Transverse colon (tissue), 4 donors: ENCODE results near the gene DMRTB1. TPM values are rescaled to one million over a fixed set of nuclear protein-coding genes. Genes with fewer than 3 reads are reported as not detected.

Experiments
- DNase-seq: peaks from one replicate; pipeline ENCODE4 v3.0.0-alpha.2; 2019
- H3K27ac ChIP-seq, 4 donors: fragments of 200-600 bp; sonication (generic); 2 replicates each; pipeline ENCODE4 v1.5.1; 2016 to 2018; ENCODE audit warnings: inconsistent platforms in 4 of 4
- H3K27me3 ChIP-seq: fragments of 200-600 bp; sonication (generic); 2 replicates; pipeline ENCODE4 v1.5.1; 2017; ENCODE audit warnings: inconsistent platforms
- H3K36me3 ChIP-seq, 4 donors: fragments of 200-600 bp; sonication (generic); 2 replicates each; pipeline ENCODE4 v1.5.1; 2017 to 2019; ENCODE audit warnings: inconsistent platforms in 4 of 4
- H3K4me1 ChIP-seq, 4 donors: fragments of 200-600 bp; sonication (generic); 2 replicates each; pipeline ENCODE4 v1.5.1; 2017 to 2020; ENCODE audit warnings: inconsistent platforms in 4 of 4
- H3K4me3 ChIP-seq, 4 donors: fragments of 200-600 bp; sonication (generic); 1 replicate in 1 of 4; 2 replicates in 3 of 4; pipeline versions ENCODE4 v1.5.1 to v1.6.1; 2017 to 2019; ENCODE audit warnings: inconsistent platforms in 4 of 4
- H3K9me3 ChIP-seq, 2 donors: fragments of 200-600 bp; sonication (generic); 2 replicates each; pipeline ENCODE4 v1.5.1; 2017 to 2019; ENCODE audit warnings: inconsistent platforms in 2 of 2
- EP300 ChIP-seq: sonication (generic); formaldehyde crosslinking; IDR thresholded peaks from one replicate; pipeline ENCODE4 v1.6.1; 2017; ENCODE audit warnings: antibody characterized with exemption, low read depth
- POLR2A ChIP-seq: fragments of 450-650 bp; IDR thresholded peaks from one replicate; pipeline ENCODE4 v1.6.1; 2016; ENCODE audit warnings: antibody characterized with exemption, mild to moderate bottlenecking, moderate library complexity
- POLR2AphosphoS5 ChIP-seq, 3 donors: sonication (generic); formaldehyde crosslinking; IDR thresholded peaks; one replicate each; pipeline ENCODE4 v1.6.1; 2016; ENCODE audit warnings: antibody characterized with exemption in 3 of 3
- WGBS, 2 donors: methylation state at CpG; one replicate each; pipeline ENCODE4 v1.1.5; 2018; ENCODE audit warnings: low coverage in 1 of 2; 5-methylcytosine and 5-hydroxymethylcytosine counted together
- in situ Hi-C, 4 donors: fragments of 200-750 bp; cut with MboI; loops; one replicate each; pipeline versions ENCODE4 v1.15.0 to v1.15.1; 2017; ENCODE audit warnings: low sequenced_read_pairs in 3 of 4, low pct_ligation_motif_present in 1 of 4, low pct_unique_long_range_greater_than_20kb in 1 of 4
- intact Hi-C: fragments of 100-400 bp; cut with DNase I; formaldehyde crosslinking; loops from one replicate; pipeline ENCODE4 v1.15.1; 2023; ENCODE audit warnings: low total_unique reads
- total RNA-seq, 4 donors: library from RNA; depleted of rRNA; stranded (reverse); fragments of >200 nt; gene quantifications; one replicate each; pipeline ENCODE4 v1.1.0, GENCODE V29; 2016
- TF ChIP-seq, protein P1 (sequence below), 5 experiments: fragments of 200-600 bp in 3 of 5; fragments of 450-650 bp in 2 of 5; sonication (generic) in 3 of 5; IDR thresholded peaks; 1 replicate in 2 of 5; 2 replicates in 3 of 5; pipeline ENCODE4 v1.5.1; 2016 to 2017; ENCODE audit warnings: antibody characterized with exemption in 5 of 5, inconsistent platforms in 3 of 5, mild to moderate bottlenecking in 2 of 5, moderate library complexity in 1 of 5

The DMRTB1 gene
- total RNA-seq, 4 donors from 2014 or later, result not detected

DNA sequence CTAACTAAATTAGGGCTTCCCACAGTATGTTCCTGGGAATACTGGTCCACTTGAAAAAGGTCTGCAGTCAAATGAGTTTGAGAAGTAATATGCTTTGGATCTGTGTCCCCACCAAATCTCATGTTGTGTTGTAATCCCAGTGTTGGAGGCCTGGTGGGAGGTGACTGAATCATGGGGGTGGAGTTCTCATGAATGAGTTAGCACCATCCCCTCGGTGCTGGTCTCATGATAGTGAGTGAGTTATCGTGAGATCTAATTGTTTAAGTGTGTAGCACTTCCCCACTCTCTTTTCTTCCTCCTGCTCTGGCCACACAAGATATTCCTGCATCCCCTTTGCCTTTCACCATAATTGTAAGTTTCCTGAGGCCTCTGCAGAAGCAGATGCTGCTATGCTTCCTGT, 16.9 kb upstream of the DMRTB1 start:
- DNase-seq, result no peak
- intact Hi-C loops (no loop called here), in situ Hi-C loops (no loop called here)
- H3K4me1 ChIP-seq, result no peaks in the 10 kb centered on the region
- no peak overlapping the region for H3K4me3 ChIP-seq
- no peaks in the 10 kb centered on the region for H3K36me3 ChIP-seq
- H3K27me3 ChIP-seq, result no peaks in the 10 kb centered on the region
- WGBS, 2 donors, result 50% methylated on average over 2 of the region's 2 CpGs; no CpG with 5 or more reads in 1 of the 2 donors
- TF ChIP-seq, protein P1, sequence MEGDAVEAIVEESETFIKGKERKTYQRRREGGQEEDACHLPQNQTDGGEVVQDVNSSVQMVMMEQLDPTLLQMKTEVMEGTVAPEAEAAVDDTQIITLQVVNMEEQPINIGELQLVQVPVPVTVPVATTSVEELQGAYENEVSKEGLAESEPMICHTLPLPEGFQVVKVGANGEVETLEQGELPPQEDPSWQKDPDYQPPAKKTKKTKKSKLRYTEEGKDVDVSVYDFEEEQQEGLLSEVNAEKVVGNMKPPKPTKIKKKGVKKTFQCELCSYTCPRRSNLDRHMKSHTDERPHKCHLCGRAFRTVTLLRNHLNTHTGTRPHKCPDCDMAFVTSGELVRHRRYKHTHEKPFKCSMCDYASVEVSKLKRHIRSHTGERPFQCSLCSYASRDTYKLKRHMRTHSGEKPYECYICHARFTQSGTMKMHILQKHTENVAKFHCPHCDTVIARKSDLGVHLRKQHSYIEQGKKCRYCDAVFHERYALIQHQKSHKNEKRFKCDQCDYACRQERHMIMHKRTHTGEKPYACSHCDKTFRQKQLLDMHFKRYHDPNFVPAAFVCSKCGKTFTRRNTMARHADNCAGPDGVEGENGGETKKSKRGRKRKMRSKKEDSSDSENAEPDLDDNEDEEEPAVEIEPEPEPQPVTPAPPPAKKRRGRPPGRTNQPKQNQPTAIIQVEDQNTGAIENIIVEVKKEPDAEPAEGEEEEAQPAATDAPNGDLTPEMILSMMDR (IDR thresholded peaks at IDR 0.05), result no peak
- TF ChIP-seq POLR2AphosphoS5 (IDR thresholded peaks at IDR 0.05), result no peak
- TF ChIP-seq POLR2A, result no peak
- TF ChIP-seq EP300, result no peak
- no peak overlapping the region for H3K27ac ChIP-seq
- no peaks in the 10 kb centered on the region for H3K9me3 ChIP-seq

DNA sequence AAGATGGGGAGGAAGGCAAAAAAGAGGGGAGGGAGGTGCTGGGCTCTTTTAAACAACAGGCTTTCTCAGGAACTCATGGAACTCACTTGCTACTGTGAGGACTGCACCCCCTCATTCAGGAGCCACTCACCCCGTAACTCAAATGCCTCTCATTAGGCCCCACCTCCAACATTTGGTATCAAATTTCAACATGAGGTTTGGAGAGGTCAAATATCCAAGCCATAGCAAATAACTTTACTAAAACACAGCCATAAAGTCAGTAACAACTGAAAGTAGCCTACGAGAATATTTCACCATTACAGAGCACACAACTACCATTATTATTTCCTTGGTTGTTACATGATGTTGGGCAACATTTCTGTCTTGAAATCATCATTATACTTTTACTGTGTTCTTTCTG, 13.1 kb upstream of the DMRTB1 start:
- TF ChIP-seq POLR2AphosphoS5 (IDR thresholded peaks at IDR 0.05), result no peak
- TF ChIP-seq POLR2A, result no peak
- no peak for TF ChIP-seq EP300
- TF ChIP-seq, protein P1 (IDR thresholded peaks at IDR 0.05), result no peak
- no peaks in the 10 kb centered on the region for H3K9me3 ChIP-seq
- H3K36me3 ChIP-seq, result no peaks in the 10 kb centered on the region
- no peak overlapping the region for H3K27ac ChIP-seq
- in situ Hi-C loops, result no loop called here
- intact Hi-C loops, result no loop called here
- 69% methylated on average over 2 of the region's 2 CpGs; no CpG with 5 or more reads in 1 of the 2 donors for WGBS, 2 donors
- no peak overlapping the region for H3K4me3 ChIP-seq
- H3K27me3 ChIP-seq, result no peaks in the 10 kb centered on the region
- DNase-seq, result no peak
- H3K4me1 ChIP-seq, result no peaks in the 10 kb centered on the region

DNA sequence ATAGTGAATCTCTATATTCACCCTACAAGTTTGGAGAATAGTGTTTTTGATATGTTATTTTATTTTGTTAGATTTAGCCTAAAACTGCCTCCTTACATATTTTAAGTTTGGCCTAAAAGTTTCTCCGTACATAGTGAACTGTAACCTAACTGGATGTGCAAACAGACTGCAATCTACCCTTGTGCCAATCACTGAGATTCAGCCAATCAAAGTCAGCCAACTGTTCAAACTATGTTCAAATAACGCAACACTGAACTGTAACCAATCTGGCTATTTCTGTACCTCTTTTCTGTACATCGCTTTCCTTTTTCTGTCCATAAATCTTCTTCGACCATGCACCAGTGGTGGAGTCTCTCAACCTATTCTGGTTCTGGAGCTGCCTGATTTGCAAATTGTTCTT, 11.8 kb upstream of the DMRTB1 start:
- TF ChIP-seq EP300 (no peak), POLR2A (no peak), POLR2AphosphoS5 (IDR thresholded peaks at IDR 0.05) (no peak)
- TF ChIP-seq, protein P1 (IDR thresholded peaks at IDR 0.05), result no peak
- intact Hi-C loops, result no loop called here

DNA sequence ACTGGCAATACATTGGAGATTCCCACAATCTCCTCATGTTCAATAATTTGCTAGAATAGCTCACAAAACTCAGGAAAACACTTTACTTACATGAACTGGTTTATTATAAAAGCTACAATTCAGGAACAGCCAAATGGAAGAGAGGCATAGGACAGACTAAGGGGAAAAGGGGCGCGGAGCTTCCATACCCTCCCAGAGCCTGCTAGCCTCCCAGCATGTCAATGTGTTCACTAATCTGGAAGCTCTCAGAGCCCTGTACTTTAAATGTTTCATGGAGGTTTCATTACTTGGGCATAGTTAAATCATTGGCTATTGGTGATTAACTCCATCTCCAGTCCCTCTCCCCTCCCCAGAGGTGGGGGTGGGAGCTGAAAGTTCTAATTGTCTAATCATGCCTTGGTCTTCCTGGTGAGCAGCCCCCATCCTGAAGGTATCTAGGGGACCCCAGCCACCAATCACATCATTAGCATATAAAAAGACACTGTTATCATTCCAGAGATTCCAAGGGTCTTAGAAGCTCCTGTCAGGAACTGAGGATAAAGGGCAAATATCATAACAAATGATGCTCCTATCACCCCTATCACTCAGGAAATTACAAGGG, 10.9 kb upstream of the DMRTB1 start:
- no peak overlapping the region for H3K27ac ChIP-seq
- WGBS, 2 donors, result 97% methylated on average over 2 of the region's 2 CpGs; no CpG with 5 or more reads in 1 of the 2 donors
- intact Hi-C loops, result no loop called here
- DNase-seq, result no peak
- no peaks in the 10 kb centered on the region for H3K4me1 ChIP-seq
- in situ Hi-C loops, result no loop called here
- H3K27me3 ChIP-seq, result no peaks in the 10 kb centered on the region
- TF ChIP-seq, protein P1 (IDR thresholded peaks at IDR 0.05), result no peak
- TF ChIP-seq POLR2AphosphoS5 (IDR thresholded peaks at IDR 0.05) (no peak), EP300 (no peak), POLR2A (no peak)
- no peak overlapping the region for H3K4me3 ChIP-seq
- no peaks in the 10 kb centered on the region for H3K9me3 ChIP-seq
- H3K36me3 ChIP-seq, result no peaks in the 10 kb centered on the region

More for the DNA sequence above, 11.8 kb upstream of the DMRTB1 start:
- Histone ChIP-seq H3K27ac (no peak overlapping the region), H3K27me3 (no peaks in the 10 kb centered on the region), H3K9me3 (no peaks in the 10 kb centered on the region), H3K4me1 (no peaks in the 10 kb centered on the region), H3K4me3 (no peak overlapping the region), H3K36me3 (no peaks in the 10 kb centered on the region)
- WGBS, 2 donors, result 90 to 100% methylated on average over 3 to 4 of the region's 4 CpGs
- in situ Hi-C loops, result no loop called here
- no peak for DNase-seq
